Calu3 (cell line): ENCODE data around the gene SLC35B1. TPM values are rescaled to one million over a fixed set of nuclear protein-coding genes. Genes with fewer than 3 reads are reported as not detected.
"Not testable (repeated sequence)": the region's sequence is repeated elsewhere in the genome, so short reads cannot be mapped to it uniquely, and the experiment has no call there.

Source experiments
- BruUV-seq: library from RNA; stranded (reverse); fragments of 400-500 nt; replicated peaks from 2 replicates; lab custom pipeline; 2021; lab: Mats Ljungman, UMichigan
- CTCF ChIA-PET: fragments of 300-600 bp; sonication (Branson Sonifier 250); formaldehyde crosslinking; loops from one replicate; lab custom pipeline; 2022; ENCODE audit warnings: antibody characterized with exemption; lab: Charles Lee
- DNase-seq: peaks from one replicate; pipeline ENCODE4 v3.0.0; 2022
- H3K27ac Mint-ChIP-seq: one replicate; pipeline ENCODE4 v1.8.0; 2022; ENCODE audit warnings: mixed read lengths; ENCODE audit not compliant: unreplicated experiment
- H3K27me3 Mint-ChIP-seq: one replicate; pipeline ENCODE4 v1.8.0; 2022; ENCODE audit warnings: mixed read lengths; ENCODE audit not compliant: unreplicated experiment
- H3K36me3 Mint-ChIP-seq: one replicate; pipeline ENCODE4 v1.8.0; 2022; ENCODE audit warnings: mild to moderate bottlenecking, moderate library complexity, mixed read lengths; ENCODE audit not compliant: insufficient read depth, unreplicated experiment
- H3K4me1 Mint-ChIP-seq: one replicate; pipeline ENCODE4 v1.8.0; 2022; ENCODE audit warnings: mild to moderate bottlenecking, low read depth, mixed read lengths; ENCODE audit not compliant: unreplicated experiment
- H3K4me3 Mint-ChIP-seq: one replicate; pipeline ENCODE4 v1.8.0; 2022; ENCODE audit warnings: mild to moderate bottlenecking, low read depth, moderate library complexity, mixed read lengths; ENCODE audit not compliant: unreplicated experiment
- H3K9me3 Mint-ChIP-seq: one replicate; pipeline ENCODE4 v1.8.0; 2022; ENCODE audit warnings: low read depth, mixed read lengths; ENCODE audit not compliant: unreplicated experiment
- CTCF ChIP-seq: fragments of 200-600 bp; IDR thresholded peaks from one replicate; pipeline ENCODE4 v1.8.0; 2022; ENCODE audit warnings: antibody characterized with exemption; ENCODE audit not compliant: unreplicated experiment
- intact Hi-C: fragments of 100-400 bp; cut with micrococcal nuclease; formaldehyde crosslinking; loops from one replicate; pipeline ENCODE4 v1.10.0; 2022; ENCODE audit not compliant: unreplicated experiment
- total RNA-seq: library from RNA; stranded (reverse); gene quantifications from 2 replicates; pipeline ENCODE4 v1.2.3, GENCODE V29; 2022

Gene SLC35B1
- total RNA-seq, 1 experiment from 2014 or later: 117 TPM

- BruUV-seq: no TSS peak
- H3K4me1 Mint-ChIP-seq: peaks cover 26% of the 10 kb centered on the region
- DNase-seq: peak; percentile 99
- peaks cover 10% of the 10 kb centered on the region for H3K27me3 Mint-ChIP-seq
- no peak for TF ChIP-seq CTCF
- H3K4me3 Mint-ChIP-seq: peak overlapping the region; percentile 78
- CTCF ChIA-PET: interaction anchor here (0.6 to 1.0 kb wide), 18 partner anchors 12 to 1027 kb away, joined by 3 to 6 read pairs (median 4); partner anchors contain the start of genes FAM117A and PHB1
- H3K9me3 Mint-ChIP-seq: no peaks in the 10 kb centered on the region
- H3K27ac Mint-ChIP-seq: peak overlapping the region; percentile 82
- intact Hi-C loops: loop anchor here (10.0 kb wide), 1 partner anchor 53 kb away; no protein-coding TSS in a partner anchor
- H3K36me3 Mint-ChIP-seq: peaks cover 30% of the 10 kb centered on the region
Measured at GRCh38 chr17:49677134-49677932, 30.4 kb downstream of the SLC35B1 start.

- peak overlapping the region; percentile 78 for H3K4me3 Mint-ChIP-seq
- H3K4me1 Mint-ChIP-seq: peaks cover 26% of the 10 kb centered on the region
- no peak for DNase-seq
- TF ChIP-seq CTCF: no peak
- CTCF ChIA-PET: interaction anchor here (0.7 kb wide), 1 partner anchor 22 kb away, joined by 3 read pairs; no protein-coding TSS in a partner anchor
- peak overlapping the region; percentile 82 for H3K27ac Mint-ChIP-seq
- intact Hi-C loops: loop anchor here (10.0 kb wide), 1 partner anchor 52 kb away; no protein-coding TSS in a partner anchor
- H3K9me3 Mint-ChIP-seq: no peaks in the 10 kb centered on the region
- H3K27me3 Mint-ChIP-seq: peaks cover under 1% of the 10 kb centered on the region
- H3K36me3 Mint-ChIP-seq: peaks cover 30% of the 10 kb centered on the region
- no TSS peak for BruUV-seq
Measured at GRCh38 chr17:49676276-49676868, 31.4 kb downstream of the SLC35B1 start.

- H3K9me3 Mint-ChIP-seq: no peaks in the 10 kb centered on the region
- no peak overlapping the region for H3K27ac Mint-ChIP-seq
- no TSS peak for BruUV-seq
- CTCF ChIA-PET: interaction anchor here (0.8 kb wide), 1 partner anchor 16 kb away, joined by 6 read pairs; no protein-coding TSS in a partner anchor
- no peaks in the 10 kb centered on the region for H3K27me3 Mint-ChIP-seq
- H3K4me1 Mint-ChIP-seq: peaks cover 26% of the 10 kb centered on the region
- TF ChIP-seq CTCF: no peak
- no peak for DNase-seq
- no peak overlapping the region for H3K4me3 Mint-ChIP-seq
- intact Hi-C loops: loop anchor here (10.0 kb wide), 1 partner anchor 50 kb away; no protein-coding TSS in a partner anchor
- H3K36me3 Mint-ChIP-seq: peaks cover 36% of the 10 kb centered on the region
Measured at GRCh38 chr17:49674507-49674906, 33.3 kb downstream of the SLC35B1 start.

- Mint-ChIP-seq H3K4me1 (peaks cover 26% of the 10 kb centered on the region), H3K36me3 (peaks cover 36% of the 10 kb centered on the region)
- H3K9me3 Mint-ChIP-seq, CTCF ChIA-PET, H3K27me3 Mint-ChIP-seq, BruUV-seq, DNase-seq, H3K4me3 Mint-ChIP-seq, H3K27ac Mint-ChIP-seq: not testable (repeated sequence)
- intact Hi-C loops: loop anchor here (10.0 kb wide), 1 partner anchor 49 kb away; no protein-coding TSS in a partner anchor
Measured at GRCh38 chr17:49673679-49674078, 34.1 kb downstream of the SLC35B1 start.
